PC-9 (cell line): ENCODE results near the gene BLOC1S4.

ENCODE experiments used
- CTCF ChIP-seq: fragments of 200-600 bp; sonication (generic); conservative IDR thresholded peaks from 2 replicates; pipeline ENCODE4 v1.6.1; 2017; ENCODE audit warnings: mixed run types, antibody characterized with exemption, mild to moderate bottlenecking, moderate library complexity
- EZH2 ChIP-seq: fragments of 200-600 bp; sonication (generic); IDR thresholded peaks from 2 replicates; pipeline ENCODE4 v1.8.0; 2017; ENCODE audit warnings: antibody characterized with exemption, low read depth

- TF ChIP-seq CTCF (no peak), EZH2 (no peak)
Observed at GRCh38 chr4:6689506-6689960, 26.4 kb upstream of the BLOC1S4 start.
